NCI-H345 treated with DMSO at 0.1 percent for 48 hours (cell line): ENCODE results near the gene ALG12.
"Not testable (repeated sequence)": the region's sequence is repeated elsewhere in the genome, so short reads cannot be mapped to it uniquely, and the experiment has no call there.

Experiments used
- DNase-seq: peaks from one replicate; lab custom pipeline; 2025; ENCODE audit not compliant: unreplicated experiment; lab: John Stamatoyannopoulos, UW

The ALG12 gene

GRCh38 chr22:49946612-49947295 is 28.5 kb upstream of the ALG12 start:
- no peak for DNase-seq

GRCh38 chr22:49945042-49945794 is 27.0 kb upstream of the ALG12 start:
- DNase-seq: not testable (repeated sequence)

- no peak for DNase-seq
These were observed 26.2 kb upstream of the ALG12 start for GRCh38 chr22:49944399-49944891.

GRCh38 chr22:49943771-49944398 is 25.6 kb upstream of the ALG12 start:
- DNase-seq: no peak

- no peak for DNase-seq
These were observed 25.1 kb upstream of the ALG12 start for GRCh38 chr22:49943405-49943765.

GRCh38 chr22:49942565-49943404 is 24.5 kb upstream of the ALG12 start:
- DNase-seq: no peak

- no peak for DNase-seq
These were observed 23.5 kb upstream of the ALG12 start for GRCh38 chr22:49941507-49942316.

GRCh38 chr22:49938565-49939136 is 20.4 kb upstream of the ALG12 start:
- no peak for DNase-seq

GRCh38 chr22:49937758-49938564 is 19.7 kb upstream of the ALG12 start:
- DNase-seq: no peak

- no peak for DNase-seq
These were observed 18.9 kb upstream of the ALG12 start for GRCh38 chr22:49936973-49937757.

- DNase-seq: no peak
These were observed 18.1 kb upstream of the ALG12 start for GRCh38 chr22:49936018-49936972.

GRCh38 chr22:49935561-49935960 is 17.3 kb upstream of the ALG12 start:
- DNase-seq: no peak

GRCh38 chr22:49934891-49935557 is 16.8 kb upstream of the ALG12 start:
- no peak for DNase-seq

GRCh38 chr22:49934160-49934890 is 16.1 kb upstream of the ALG12 start:
- DNase-seq: no peak

GRCh38 chr22:49933236-49934159 is 15.3 kb upstream of the ALG12 start:
- DNase-seq: no peak
